Body of pancreas (tissue), 4 donors: ENCODE data around the gene NEDD4L. TPM values are rescaled to one million over a fixed set of nuclear protein-coding genes. Genes with fewer than 3 reads are reported as not detected.

ENCODE experiments used
- ATAC-seq: fragments of 150-250 bp; one replicate; pipeline ENCODE4 v1.9.1; 2016
- DNase-seq, 4 donors: peaks; one replicate each; pipeline ENCODE4 v3.0.0-alpha.2; 2019
- H3K27ac ChIP-seq, 4 donors: fragments of 200-600 bp; sonication (generic); 1 replicate in 3 of 4; 2 replicates in 1 of 4; pipeline versions ENCODE4 v1.5.1 to v1.6.1; 2016 to 2019; ENCODE audit warnings: mild to moderate bottlenecking in 1 of 4, mixed read lengths in 1 of 4, moderate library complexity in 1 of 4
- H3K27me3 ChIP-seq, 2 donors: fragments of 200-600 bp; sonication (generic); one replicate each; pipeline ENCODE4 v1.6.0; 2016; ENCODE audit warnings: mild to moderate bottlenecking in 1 of 2
- H3K36me3 ChIP-seq, 2 donors: fragments of 200-600 bp; sonication (generic); replicated peaks in 1 of 2; 2 replicates each; pipeline ENCODE4 v1.5.1; 2016; ENCODE audit warnings: low read depth in 2 of 2; ENCODE audit not compliant: insufficient read depth in 1 of 2
- H3K4me1 ChIP-seq: fragments of 200-600 bp; sonication (generic); one replicate; pipeline ENCODE4 v1.6.0; 2016
- H3K4me3 ChIP-seq, 2 donors: fragments of 200-600 bp; sonication (generic); 1 replicate in 1 of 2; 2 replicates in 1 of 2; pipeline ENCODE4 v1.5.1; 2016 to 2019
- H3K9me3 ChIP-seq, 3 donors: fragments of 200-600 bp; sonication (generic); 1 replicate in 2 of 3; 2 replicates in 1 of 3; pipeline ENCODE4 v1.5.1; 2016
- CTCF ChIP-seq, 7 experiments: fragments of 450-650 bp in 4 of 7; fragments of 200-600 bp in 3 of 7; sonication (generic) in 3 of 7; IDR thresholded peaks; one replicate each; pipeline ENCODE4 v1.5.1; 2016 to 2019; ENCODE audit warnings: antibody characterized with exemption in 7 of 7
- POLR2A ChIP-seq, 3 donors: fragments of 450-650 bp; IDR thresholded peaks; one replicate each; pipeline ENCODE4 v1.6.1; 2016; ENCODE audit warnings: antibody characterized with exemption in 3 of 3, mild to moderate bottlenecking in 2 of 3
- WGBS, 2 donors: methylation state at CpG; one replicate each; pipeline ENCODE4 v1.1.5; 2017; 5-methylcytosine and 5-hydroxymethylcytosine counted together
- intact Hi-C: fragments of 100-400 bp; cut with DNase I; formaldehyde crosslinking; loops from one replicate; pipeline ENCODE4 v1.15.1; 2023
- total RNA-seq, 2 donors: library from RNA; depleted of rRNA; stranded (reverse); fragments of >200 nt; gene quantifications; one replicate each; pipeline ENCODE4 v1.1.0, GENCODE V29; 2016

Gene NEDD4L
- total RNA-seq, 2 donors from 2014 or later, result 105 to 108 TPM

GRCh38 chr18:58213440-58213839 is 169.4 kb downstream of the NEDD4L start:
- Histone ChIP-seq H3K27ac (no peak overlapping the region), H3K4me1 (peaks cover 45% of the 10 kb centered on the region), H3K36me3 (no peaks in the 10 kb centered on the region), H3K27me3 (no peaks in the 10 kb centered on the region), H3K9me3 (no peaks in the 10 kb centered on the region), H3K4me3 (no peak overlapping the region)
- WGBS, 2 donors, result 78 to 93% methylated on average over 2 of the region's 2 CpGs
- no peak for DNase-seq
- TF ChIP-seq POLR2A (IDR thresholded peaks at IDR 0.05) (no peak), CTCF (IDR thresholded peaks at IDR 0.05) (no peak)
- ATAC-seq, result no peak
- intact Hi-C loops, result no loop called here

GRCh38 chr18:58215011-58215410 is 171.0 kb downstream of the NEDD4L start:
- WGBS, 2 donors, result 51 to 56% methylated on average over 6 of the region's 6 CpGs
- ATAC-seq, result no peak
- no peak for TF ChIP-seq CTCF (IDR thresholded peaks at IDR 0.05)
- no peak for TF ChIP-seq POLR2A (IDR thresholded peaks at IDR 0.05)
- intact Hi-C loops, result no loop called here
- Histone ChIP-seq H3K4me1 (peaks cover 40% of the 10 kb centered on the region), H3K9me3 (no peaks in the 10 kb centered on the region), H3K27ac (no peak overlapping the region), H3K4me3 (no peak overlapping the region), H3K36me3 (no peaks in the 10 kb centered on the region), H3K27me3 (no peaks in the 10 kb centered on the region)
- DNase-seq, result no peak

- TF ChIP-seq CTCF (IDR thresholded peaks at IDR 0.05) (no peak), POLR2A (IDR thresholded peaks at IDR 0.05) (no peak)
- Histone ChIP-seq H3K27me3 (no peaks in the 10 kb centered on the region), H3K36me3 (no peaks in the 10 kb centered on the region), H3K9me3 (no peaks in the 10 kb centered on the region), H3K4me3 (no peak overlapping the region), H3K4me1 (peaks cover 38% of the 10 kb centered on the region), H3K27ac (peak overlapping the region in 1 of 4 donors; percentile 22)
- ATAC-seq (no peak), DNase-seq (no peak)
- intact Hi-C loops, result no loop called here
- 33 to 37% methylated on average over 3 of the region's 3 CpGs for WGBS, 2 donors
These were observed 172.1 kb downstream of the NEDD4L start for GRCh38 chr18:58216071-58216481.

GRCh38 chr18:58217052-58217451 is 173.0 kb downstream of the NEDD4L start:
- H3K9me3 ChIP-seq, result no peaks in the 10 kb centered on the region
- H3K27ac ChIP-seq, result no peak overlapping the region
- intact Hi-C loops, result no loop called here

More at GRCh38 chr18:58217052-58217451, 173.0 kb downstream of the NEDD4L start:
- DNase-seq (no peak), ATAC-seq (no peak)
- peaks cover 28% of the 10 kb centered on the region for H3K4me1 ChIP-seq
- no peaks in the 10 kb centered on the region for H3K27me3 ChIP-seq
- no peaks in the 10 kb centered on the region for H3K36me3 ChIP-seq
- TF ChIP-seq POLR2A (IDR thresholded peaks at IDR 0.05), result no peak
- no peak for TF ChIP-seq CTCF (IDR thresholded peaks at IDR 0.05)
- H3K4me3 ChIP-seq, result no peak overlapping the region
- WGBS, 2 donors, result 46 to 51% methylated on average over 3 of the region's 3 CpGs
